A673 (cell line): ENCODE data around the gene MAGI1.

Source experiments
- CTCF ChIP-seq: fragments of 300-800, 200-600 bp; sonication (generic); conservative IDR thresholded peaks from 2 replicates; pipeline ENCODE4 v1.5.1; 2017; ENCODE audit warnings: low read depth, mild to moderate bottlenecking, antibody characterized with exemption, low read length, moderate library complexity, mixed read lengths
- EZH2 ChIP-seq: fragments of 200-600 bp; sonication (generic); IDR thresholded peaks from 2 replicates; pipeline ENCODE4 v1.6.1; 2017; ENCODE audit warnings: borderline replicate concordance, low read depth, mild to moderate bottlenecking, mixed read lengths, antibody characterized with exemption, low read length; ENCODE audit not compliant: poor library complexity, severe bottlenecking

- TF ChIP-seq CTCF (no peak), EZH2 (no peak)
Measured at GRCh38 chr3:65413891-65414290, 624.8 kb downstream of the MAGI1 start.
